Keratinocyte (primary cell): ENCODE measurements around the gene MFAP1. TPM values are rescaled to one million over a fixed set of nuclear protein-coding genes. Genes with fewer than 3 reads are reported as not detected.

Experiments
- DNase-seq: peaks from one replicate; pipeline ENCODE4 v3.0.0-alpha.2; 2011; ENCODE audit warnings: low read depth, missing footprints, low spot score
- FAIRE-seq: peaks from 2 replicates; lab custom pipeline; 2011; peaks lifted over from hg19 to GRCh38; lab: Jason Lieb, UNC
- H2AFZ ChIP-seq: 2 replicates; pipeline ENCODE4 v1.6.0; 2012; ENCODE audit warnings: low read length, control low read depth, inconsistent platforms; ENCODE audit not compliant: control insufficient read depth
- H3K27ac ChIP-seq: 2 replicates; pipeline ENCODE4 v1.5.1; 2011; ENCODE audit warnings: low read length; ENCODE audit not compliant: control insufficient read depth, insufficient read depth
- H3K27me3 ChIP-seq: 3 replicates; pipeline ENCODE4 v1.6.0; 2011; ENCODE audit warnings: low read length; ENCODE audit not compliant: control insufficient read depth, insufficient read depth; ENCODE audit errors: extremely low read depth
- H3K36me3 ChIP-seq, 2 experiments: 2 replicates in 1 of 2; 3 replicates in 1 of 2; pipeline ENCODE4 v1.5.1; 2011; ENCODE audit warnings: low read length in 2 of 2, mild to moderate bottlenecking in 1 of 2; ENCODE audit not compliant: control insufficient read depth in 2 of 2, insufficient read depth in 2 of 2; ENCODE audit errors: extremely low read depth in 1 of 2
- H3K4me1 ChIP-seq: 3 replicates; pipeline ENCODE4 v1.5.1; 2011; ENCODE audit warnings: low read length; ENCODE audit not compliant: control insufficient read depth, insufficient read depth; ENCODE audit errors: extremely low read depth
- H3K4me2 ChIP-seq: 3 replicates; pipeline ENCODE4 v1.6.0; 2011; ENCODE audit warnings: low read depth, low read length; ENCODE audit not compliant: control insufficient read depth, insufficient read depth; ENCODE audit errors: extremely low read depth
- H3K4me3 ChIP-seq, 3 experiments: fragments of 200-600 bp in 1 of 3; sonication (generic) in 1 of 3; 2 replicates in 2 of 3; 3 replicates in 1 of 3; pipeline ENCODE4 v1.5.1; 2011 to 2016; ENCODE audit warnings: low read length in 3 of 3, mild to moderate bottlenecking in 3 of 3, control low read depth in 2 of 3, inconsistent platforms in 1 of 3, low read depth in 1 of 3, mixed read lengths in 1 of 3, mixed run types in 1 of 3, moderate library complexity in 1 of 3; ENCODE audit not compliant: control insufficient read depth in 2 of 3, insufficient read depth in 2 of 3; ENCODE audit errors: extremely low read depth in 1 of 3
- H3K79me2 ChIP-seq: 2 replicates; pipeline ENCODE4 v1.6.0; 2012; ENCODE audit warnings: low read length; ENCODE audit not compliant: control insufficient read depth, insufficient read depth
- H3K9ac ChIP-seq: 3 replicates; pipeline ENCODE4 v1.6.0; 2011; ENCODE audit warnings: low read length; ENCODE audit not compliant: control insufficient read depth, insufficient read depth; ENCODE audit errors: extremely low read depth
- H3K9me1 ChIP-seq: 3 replicates; pipeline ENCODE4 v1.6.0; 2011; ENCODE audit warnings: low read length; ENCODE audit not compliant: control insufficient read depth, insufficient read depth; ENCODE audit errors: extremely low read depth
- H3K9me3 ChIP-seq: 2 replicates; pipeline ENCODE4 v1.5.1; 2012; ENCODE audit warnings: low read depth, low read length; ENCODE audit not compliant: control insufficient read depth
- H4K20me1 ChIP-seq: 3 replicates; pipeline ENCODE4 v1.6.0; 2011; ENCODE audit warnings: low read length; ENCODE audit not compliant: control insufficient read depth, insufficient read depth; ENCODE audit errors: extremely low read depth
- EZH2 ChIP-seq: IDR thresholded peaks from one replicate; pipeline ENCODE4 v1.6.1; 2012; ENCODE audit warnings: inconsistent platforms, mild to moderate bottlenecking, low read length, moderate library complexity
- dilution Hi-C: fragments of 300-500 bp; cut with MboI; formaldehyde crosslinking; loops from one replicate; pipeline ENCODE4 v1.7.0; 2020; ENCODE audit warnings: low sequenced_read_pairs; ENCODE audit not compliant: extremely low pct_ligation_motif_present
- polyA plus RNA-seq, 5 experiments: library from polyadenylated mRNA; depleted of rRNA in 3 of 5; stranded (reverse) in 3 of 5; stranded (forward) in 1 of 5; unstranded in 1 of 5; fragments of >200 nt; gene quantifications; 1 replicate in 1 of 5; 2 replicates in 3 of 5; 3 replicates in 1 of 5; pipeline versions ENCODE4 v1.2.1 to v1.2.3, GENCODE V29; 2011 to 2012; ENCODE audit warnings: missing spikeins in 2 of 5, low read depth in 1 of 5, low replicate concordance in 1 of 5
- TF ChIP-seq, protein P1 (sequence below), 3 experiments: IDR thresholded peaks in 1 of 3; conservative IDR thresholded peaks in 1 of 3; optimal IDR thresholded peaks in 1 of 3; 2 replicates in 2 of 3; 3 replicates in 1 of 3; pipeline versions ENCODE3 to v1.5.1; 2011; ENCODE audit warnings: low read length in 3 of 3, mild to moderate bottlenecking in 3 of 3, moderate library complexity in 2 of 3, control low read depth in 1 of 3, inconsistent platforms in 1 of 3; ENCODE audit not compliant: insufficient read depth in 2 of 3; ENCODE audit errors: extremely low read depth in 1 of 3

The MFAP1 gene
- polyA plus RNA-seq, 1 donor (not counting 4 experiments of a cell fraction or from before 2014, with no cell fraction given) = 25.6 TPM

GRCh38 chr15:43792761-43793476 is 31.6 kb downstream of the MFAP1 start:
- DNase-seq = no peak
- peaks cover 33% of the 10 kb centered on the region for H3K79me2 ChIP-seq
- H3K9ac ChIP-seq = peak overlapping the region; percentile 100
- no peaks in the 10 kb centered on the region for H3K9me1 ChIP-seq
- H3K9me3 ChIP-seq = no peaks in the 10 kb centered on the region
- no peak for FAIRE-seq
- peak overlapping the region; percentile 97 for H3K27ac ChIP-seq
- peaks cover 17% of the 10 kb centered on the region for H3K4me1 ChIP-seq
- TF ChIP-seq EZH2 = no peak
- TF ChIP-seq, protein P1, sequence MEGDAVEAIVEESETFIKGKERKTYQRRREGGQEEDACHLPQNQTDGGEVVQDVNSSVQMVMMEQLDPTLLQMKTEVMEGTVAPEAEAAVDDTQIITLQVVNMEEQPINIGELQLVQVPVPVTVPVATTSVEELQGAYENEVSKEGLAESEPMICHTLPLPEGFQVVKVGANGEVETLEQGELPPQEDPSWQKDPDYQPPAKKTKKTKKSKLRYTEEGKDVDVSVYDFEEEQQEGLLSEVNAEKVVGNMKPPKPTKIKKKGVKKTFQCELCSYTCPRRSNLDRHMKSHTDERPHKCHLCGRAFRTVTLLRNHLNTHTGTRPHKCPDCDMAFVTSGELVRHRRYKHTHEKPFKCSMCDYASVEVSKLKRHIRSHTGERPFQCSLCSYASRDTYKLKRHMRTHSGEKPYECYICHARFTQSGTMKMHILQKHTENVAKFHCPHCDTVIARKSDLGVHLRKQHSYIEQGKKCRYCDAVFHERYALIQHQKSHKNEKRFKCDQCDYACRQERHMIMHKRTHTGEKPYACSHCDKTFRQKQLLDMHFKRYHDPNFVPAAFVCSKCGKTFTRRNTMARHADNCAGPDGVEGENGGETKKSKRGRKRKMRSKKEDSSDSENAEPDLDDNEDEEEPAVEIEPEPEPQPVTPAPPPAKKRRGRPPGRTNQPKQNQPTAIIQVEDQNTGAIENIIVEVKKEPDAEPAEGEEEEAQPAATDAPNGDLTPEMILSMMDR (optimal IDR thresholded peaks at IDR 0.05 in 1 of 3, IDR thresholded peaks at IDR 0.05 in 1 of 3, conservative IDR thresholded peaks at IDR 0.05 in 1 of 3; ENCODE audit: extremely low read depth in 1 of 3, insufficient read depth in 2 of 3, low read length in 3 of 3) = peak in 1 of 3 experiments; percentile 17
- H3K27me3 ChIP-seq = no peaks in the 10 kb centered on the region
- no peak overlapping the region for H2AFZ ChIP-seq
- dilution Hi-C loops = no loop called here
- peaks cover 19 to 37% of the 10 kb centered on the region in 2 experiments for H3K36me3 ChIP-seq
- H4K20me1 ChIP-seq = no peaks in the 10 kb centered on the region
- H3K4me2 ChIP-seq = peak overlapping the region; percentile 95
- H3K4me3 ChIP-seq = peak overlapping the region; percentile 94 to 96 (median 94)

DNA sequence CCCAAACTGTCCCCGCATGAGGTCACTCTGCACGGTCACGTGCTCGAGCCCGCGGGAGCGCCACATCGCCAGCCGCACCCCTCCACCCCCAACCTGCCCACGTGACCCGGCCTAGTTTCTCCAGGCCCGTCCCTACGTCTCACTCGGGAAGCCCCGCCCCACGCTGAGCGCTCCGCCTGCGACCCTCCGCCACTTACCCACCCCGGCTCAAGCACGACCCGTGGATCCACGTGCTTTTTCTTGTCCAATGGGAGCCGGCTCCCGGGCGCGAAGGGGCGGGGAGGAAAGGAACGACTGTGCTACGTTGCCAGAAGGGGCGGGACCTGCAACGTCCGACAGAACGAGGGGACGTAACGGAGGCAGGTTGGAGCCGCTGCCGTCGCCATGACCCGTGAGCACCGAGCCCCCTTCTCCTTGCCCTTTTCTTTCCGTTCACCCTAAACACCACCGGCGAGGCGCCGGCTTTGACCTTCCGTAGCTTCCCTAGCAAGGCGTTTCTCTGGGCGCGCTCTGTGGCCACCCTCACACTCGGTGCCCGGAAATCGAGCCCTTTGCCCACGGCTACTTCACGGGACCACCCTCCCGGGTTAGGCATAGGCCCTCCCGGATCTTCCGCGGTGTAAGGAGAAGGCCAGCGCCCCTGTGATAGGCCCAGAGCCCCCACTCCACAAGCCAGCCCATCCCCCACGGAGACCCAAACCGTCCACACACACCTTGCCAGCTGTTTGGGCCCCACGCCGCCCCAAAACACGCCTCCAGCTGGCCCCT is 32.3 kb downstream of the MFAP1 start, which contains the start of gene SERF2:
TSS of gene SERF2 (plus strand) at position 328 of the 768 bp plus-strand sequence. CDS start at position 385, 57 bp downstream.
- Histone ChIP-seq H2AFZ (peak within 1 kb of the TSS; percentile 98), H3K36me3 (peaks cover 19 to 37% of the 10 kb centered on the region in 2 experiments), H4K20me1 (no peaks in the 10 kb centered on the region), H3K4me2 (peak within 1 kb of the TSS; percentile 95), H3K27ac (peak within 1 kb of the TSS; percentile 97), H3K9me1 (no peaks in the 10 kb centered on the region), H3K27me3 (no peaks in the 10 kb centered on the region), H3K9ac (peak within 1 kb of the TSS; percentile 100), H3K9me3 (no peaks in the 10 kb centered on the region), H3K4me1 (peaks cover 17% of the 10 kb centered on the region), H3K79me2 (peaks cover 33% of the 10 kb centered on the region), H3K4me3 (peak within 1 kb of the TSS; percentile 94 to 96 (median 94))
- dilution Hi-C loops = no loop called here
- TF ChIP-seq, protein P1 (optimal IDR thresholded peaks at IDR 0.05 in 1 of 3, IDR thresholded peaks at IDR 0.05 in 1 of 3, conservative IDR thresholded peaks at IDR 0.05 in 1 of 3; ENCODE audit: extremely low read depth in 1 of 3, insufficient read depth in 2 of 3, low read length in 3 of 3) = no peak
- TF ChIP-seq EZH2 = no peak
- FAIRE-seq (no peak), DNase-seq (peak; percentile 95)
